ENCODE measurements around the gene CLIC1. TPM values are rescaled to one million over a fixed set of nuclear protein-coding genes. Genes with fewer than 3 reads are reported as not detected.

The CLIC1 gene
- total and polyA plus RNA-seq, 12 donors: 109 to 426 (median 217) TPM

GRCh38 chr6:31732029-31732428 lies 4.3 kb downstream of the CLIC1 start:
- H3K27me3 ChIP-seq: no peaks in the 10 kb centered on the region
- no peak for DNase-seq
- H3K36me3 ChIP-seq (replicated peaks in 1 of 2): peaks cover 0 to 37% of the 10 kb centered on the region in 2 donors
- peaks cover 14 to 65% of the 10 kb centered on the region in 2 donors for H3K4me1 ChIP-seq (replicated peaks in 1 of 2)
- H3K27ac ChIP-seq: peak overlapping the region in 2 of 5 donors; percentile 11 to 12
- WGBS, 4 donors: 44 to 77% (median 56%) methylated on average over 1 to 3 of the region's 3 CpGs
- no peak for TF ChIP-seq POLR2A (IDR thresholded peaks at IDR 0.05)
- TF ChIP-seq, protein P1, sequence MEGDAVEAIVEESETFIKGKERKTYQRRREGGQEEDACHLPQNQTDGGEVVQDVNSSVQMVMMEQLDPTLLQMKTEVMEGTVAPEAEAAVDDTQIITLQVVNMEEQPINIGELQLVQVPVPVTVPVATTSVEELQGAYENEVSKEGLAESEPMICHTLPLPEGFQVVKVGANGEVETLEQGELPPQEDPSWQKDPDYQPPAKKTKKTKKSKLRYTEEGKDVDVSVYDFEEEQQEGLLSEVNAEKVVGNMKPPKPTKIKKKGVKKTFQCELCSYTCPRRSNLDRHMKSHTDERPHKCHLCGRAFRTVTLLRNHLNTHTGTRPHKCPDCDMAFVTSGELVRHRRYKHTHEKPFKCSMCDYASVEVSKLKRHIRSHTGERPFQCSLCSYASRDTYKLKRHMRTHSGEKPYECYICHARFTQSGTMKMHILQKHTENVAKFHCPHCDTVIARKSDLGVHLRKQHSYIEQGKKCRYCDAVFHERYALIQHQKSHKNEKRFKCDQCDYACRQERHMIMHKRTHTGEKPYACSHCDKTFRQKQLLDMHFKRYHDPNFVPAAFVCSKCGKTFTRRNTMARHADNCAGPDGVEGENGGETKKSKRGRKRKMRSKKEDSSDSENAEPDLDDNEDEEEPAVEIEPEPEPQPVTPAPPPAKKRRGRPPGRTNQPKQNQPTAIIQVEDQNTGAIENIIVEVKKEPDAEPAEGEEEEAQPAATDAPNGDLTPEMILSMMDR (IDR thresholded peaks at IDR 0.05): no peak
- intact Hi-C loops (cut with DNase I): loop anchor here in 1 of 2 donors (10.0 kb wide), 1 partner anchor 1683 kb away; the partner anchor contains the start of genes CUTA and PHF1
- H3K9me3 ChIP-seq (replicated peaks in 1 of 3): no peaks in the 10 kb centered on the region
- no peak overlapping the region for H3K4me3 ChIP-seq

GRCh38 chr6:31730631-31731086 lies 5.7 kb downstream of the CLIC1 start:
- Histone ChIP-seq H3K27me3 (no peaks in the 10 kb centered on the region), H3K27ac (peak overlapping the region in 3 of 5 donors; percentile 58 to 93 (median 86)), H3K4me1 (replicated peaks in 1 of 2) (peaks cover 14 to 66% of the 10 kb centered on the region in 2 donors), H3K4me3 (no peak overlapping the region), H3K9me3 (replicated peaks in 1 of 3) (no peaks in the 10 kb centered on the region), H3K36me3 (replicated peaks in 1 of 2) (peaks cover 0 to 37% of the 10 kb centered on the region in 2 donors)
- WGBS, 4 donors: 91 to 93% (median 92%) methylated on average over 10 to 11 of the region's 11 CpGs
- no peak for TF ChIP-seq POLR2A (IDR thresholded peaks at IDR 0.05)
- TF ChIP-seq, protein P1 (IDR thresholded peaks at IDR 0.05): no peak
- intact Hi-C loops (cut with DNase I): loop anchor here in 1 of 2 donors (10.0 kb wide), 1 partner anchor 1684 kb away; the partner anchor contains the start of genes CUTA and PHF1
- no peak for DNase-seq

GRCh38 chr6:31729979-31730630 lies 6.2 kb downstream of the CLIC1 start:
- TF ChIP-seq, protein P1 (IDR thresholded peaks at IDR 0.05): no peak
- Histone ChIP-seq H3K27ac (peak overlapping the region; percentile 50 to 93 (median 61)), H3K27me3 (no peaks in the 10 kb centered on the region), H3K4me1 (replicated peaks in 1 of 2) (peaks cover 14 to 66% of the 10 kb centered on the region in 2 donors), H3K9me3 (replicated peaks in 1 of 3) (no peaks in the 10 kb centered on the region), H3K36me3 (replicated peaks in 1 of 2) (peaks cover 0 to 37% of the 10 kb centered on the region in 2 donors), H3K4me3 (peak overlapping the region in 3 of 4 donors; percentile 43 to 78 (median 51))
- DNase-seq: peak; percentile 64 to 88 (median 83)
- intact Hi-C loops (cut with DNase I): loop anchor here in 1 of 2 donors (10.0 kb wide), 1 partner anchor 1685 kb away; the partner anchor contains the start of genes CUTA and PHF1
- WGBS, 4 donors: 4 to 6% (median 4%) methylated on average over 23 to 46 of the region's 46 CpGs

- peak; percentile 86 to 95 (median 90) for DNase-seq
- 0% methylated on average over 13 to 29 of the region's 29 CpGs for WGBS, 4 donors
- Histone ChIP-seq H3K36me3 (replicated peaks in 1 of 2) (peaks cover 0 to 37% of the 10 kb centered on the region in 2 donors), H3K4me3 (peak overlapping the region in 3 of 4 donors; percentile 43 to 78 (median 51)), H3K27ac (peak overlapping the region; percentile 50 to 93 (median 61)), H3K4me1 (replicated peaks in 1 of 2) (peaks cover 11 to 62% of the 10 kb centered on the region in 2 donors), H3K9me3 (replicated peaks in 1 of 3) (no peaks in the 10 kb centered on the region), H3K27me3 (no peaks in the 10 kb centered on the region)
- TF ChIP-seq, protein P1 (IDR thresholded peaks at IDR 0.05): peak; percentile 26 to 81 (median 64)
- TF ChIP-seq POLR2A (IDR thresholded peaks at IDR 0.05): peak; percentile 21 to 45
- intact Hi-C loops (cut with DNase I): no loop called here
Observed at GRCh38 chr6:31729515-31729978, 6.8 kb downstream of the CLIC1 start.
